ENCODE measurements around the gene SLC7A5.
"Not testable (repeated sequence)": the region's sequence is repeated elsewhere in the genome, so short reads cannot be mapped to it uniquely, and the experiment has no call there.

The SLC7A5 gene

DNA sequence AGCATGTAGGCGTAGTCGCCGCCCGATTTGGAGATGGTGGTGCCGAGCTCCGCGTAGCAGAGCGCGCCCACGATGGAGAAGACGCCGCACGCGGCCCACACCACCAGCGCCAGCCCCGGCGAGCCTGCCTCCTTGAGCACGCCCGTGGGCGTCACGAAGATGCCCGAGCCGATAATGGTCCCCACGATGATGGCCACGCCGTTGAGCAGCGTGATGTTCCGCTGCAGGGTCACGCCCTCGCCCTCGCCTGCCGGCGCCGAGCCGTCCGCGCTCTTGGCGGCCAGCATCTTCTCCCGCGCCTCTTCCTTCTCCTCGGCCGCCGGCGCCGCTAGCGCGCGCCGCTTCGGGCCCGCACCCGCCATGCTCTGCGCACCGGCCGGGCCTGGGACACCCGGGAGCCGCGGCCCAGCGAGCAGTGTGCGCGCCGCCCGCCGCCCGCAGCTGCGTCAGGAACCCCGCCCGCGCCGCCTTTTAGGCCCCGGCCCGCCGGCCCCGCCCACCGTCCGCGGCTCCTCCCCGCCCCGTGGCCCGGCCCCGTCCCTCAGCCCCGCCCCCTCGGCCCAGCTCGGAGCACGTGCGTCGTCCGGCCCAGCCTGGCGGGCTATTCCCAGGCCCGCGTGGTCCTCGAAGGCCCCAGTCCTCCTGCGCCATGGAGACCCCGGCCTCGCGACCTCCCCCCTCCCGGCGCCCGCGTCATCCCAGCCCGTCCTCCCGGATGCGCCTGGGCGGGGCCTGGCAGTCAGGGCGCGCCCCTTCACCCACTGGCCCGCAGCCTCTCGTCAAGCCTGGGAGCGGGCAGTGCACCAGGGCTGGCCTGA is at the start of gene SLC7A5:
Gene SLC7A5 (minus strand): TSS at position 447 of the 818 bp plus-strand sequence. CDS start 85 bp downstream, at position 362.
- peak; percentile 90 for DNase-seq

DNA sequence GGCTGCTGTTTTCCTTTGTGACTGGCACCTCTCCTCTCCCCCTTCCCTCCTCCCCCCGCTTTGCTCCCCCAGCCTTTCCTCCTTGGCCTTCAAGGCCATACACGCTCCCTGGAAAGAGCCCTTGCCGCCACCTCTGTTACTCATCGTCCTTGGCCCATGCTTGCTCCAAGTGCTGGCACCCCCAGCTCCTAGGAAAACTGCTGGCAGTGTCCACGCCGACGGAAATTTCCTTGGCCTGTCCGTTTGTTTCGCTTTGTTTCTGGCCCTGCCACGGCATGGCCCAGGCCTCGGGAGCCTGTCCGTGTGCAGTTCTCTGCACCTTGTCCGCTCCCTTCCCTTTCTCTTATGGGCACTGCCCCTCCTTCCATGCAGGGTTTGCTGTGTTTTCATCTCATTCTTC is 49.0 kb upstream of the SLC7A5 start:
- DNase-seq: no peak

DNA sequence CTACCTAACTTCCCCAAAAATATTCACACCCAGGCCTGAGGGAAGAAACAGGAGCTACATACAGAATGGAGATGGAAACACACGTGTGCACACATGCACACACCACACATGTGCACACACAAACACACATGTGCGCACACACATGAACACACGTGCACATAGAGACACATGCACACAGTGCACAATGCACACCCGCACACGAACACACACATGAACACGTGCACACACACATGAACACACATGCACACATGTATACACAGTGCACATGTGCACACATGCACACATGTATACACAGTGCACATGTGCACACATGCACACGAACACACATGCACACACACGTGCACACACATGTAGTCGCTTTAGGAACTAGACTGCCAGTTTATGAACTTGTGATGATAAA is 48.2 kb upstream of the SLC7A5 start:
- no peak for DNase-seq

DNA sequence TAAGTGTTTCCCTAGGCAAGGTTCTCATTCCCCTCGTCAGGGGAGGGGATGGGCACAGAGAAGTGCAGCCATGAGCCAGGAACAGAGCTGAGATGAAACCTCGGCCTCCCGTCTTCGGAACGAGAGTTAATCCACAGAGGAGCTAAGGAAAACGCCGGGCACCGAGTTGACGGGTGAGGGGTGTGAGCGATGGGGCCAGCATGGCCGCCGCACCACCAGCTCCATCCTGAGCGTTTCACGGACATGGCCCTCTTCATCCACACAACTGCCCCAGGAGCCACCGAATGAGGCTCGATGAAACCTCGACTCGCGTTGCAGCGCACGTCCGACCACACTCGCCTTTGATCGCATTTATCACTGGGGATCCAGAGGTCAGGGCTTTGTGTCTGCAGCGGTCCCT is 45.5 kb upstream of the SLC7A5 start:
- DNase-seq: no peak

DNA sequence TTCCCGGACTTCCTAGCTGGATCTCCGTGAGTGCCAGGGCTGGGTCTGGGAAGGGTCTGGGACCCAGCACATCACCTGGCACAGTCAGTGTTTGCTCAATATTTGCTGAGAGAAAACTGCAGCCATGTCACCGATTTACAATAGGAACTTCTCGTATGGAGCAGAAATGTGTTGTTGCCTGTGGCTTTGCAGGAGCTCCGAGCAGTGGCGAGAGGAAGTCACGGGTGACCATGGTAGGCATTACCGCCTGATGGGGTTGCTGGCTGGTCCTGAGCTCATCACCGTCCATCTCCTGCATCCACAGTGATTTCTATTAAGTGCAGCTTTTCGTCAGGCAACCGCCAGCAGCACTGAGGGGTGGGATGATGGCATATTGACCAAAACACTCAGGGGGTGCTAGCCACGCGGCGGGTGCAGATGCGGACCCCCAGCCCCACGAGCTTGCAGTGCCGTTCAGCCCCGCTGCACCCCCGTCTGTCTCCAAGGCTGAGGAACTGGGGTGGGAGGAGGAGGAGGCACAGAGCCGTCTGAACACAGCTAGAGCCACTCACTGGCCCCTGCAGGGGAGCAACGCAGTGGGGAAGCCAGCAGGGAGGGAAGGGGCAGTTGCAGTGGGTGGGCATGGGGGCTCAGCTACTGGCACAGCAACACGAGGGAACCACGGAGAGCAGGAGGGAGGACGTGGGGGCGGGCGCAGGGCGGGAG is 44.9 kb upstream of the SLC7A5 start:
- not testable (repeated sequence) for DNase-seq

DNA sequence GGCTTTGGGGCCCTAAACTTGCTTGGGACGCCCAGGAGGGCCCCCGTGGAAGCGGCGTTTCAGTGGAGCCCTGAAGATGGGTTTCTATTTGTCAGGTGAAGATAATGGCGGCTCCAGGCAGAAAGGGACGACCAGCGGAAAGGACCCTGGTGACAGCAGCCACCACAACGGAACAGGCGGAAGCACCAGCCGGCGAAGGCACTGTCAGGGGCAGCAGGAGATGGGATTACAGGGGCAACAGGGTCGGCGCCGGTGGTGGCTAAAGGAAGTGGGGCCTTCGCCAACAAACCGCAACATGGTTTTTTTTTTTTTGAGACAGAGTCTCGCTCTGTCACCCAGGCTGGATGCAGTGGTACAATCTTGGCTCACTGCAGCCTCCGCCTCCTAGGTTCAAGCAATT is 43.4 kb upstream of the SLC7A5 start:
- not testable (repeated sequence) for DNase-seq

DNA sequence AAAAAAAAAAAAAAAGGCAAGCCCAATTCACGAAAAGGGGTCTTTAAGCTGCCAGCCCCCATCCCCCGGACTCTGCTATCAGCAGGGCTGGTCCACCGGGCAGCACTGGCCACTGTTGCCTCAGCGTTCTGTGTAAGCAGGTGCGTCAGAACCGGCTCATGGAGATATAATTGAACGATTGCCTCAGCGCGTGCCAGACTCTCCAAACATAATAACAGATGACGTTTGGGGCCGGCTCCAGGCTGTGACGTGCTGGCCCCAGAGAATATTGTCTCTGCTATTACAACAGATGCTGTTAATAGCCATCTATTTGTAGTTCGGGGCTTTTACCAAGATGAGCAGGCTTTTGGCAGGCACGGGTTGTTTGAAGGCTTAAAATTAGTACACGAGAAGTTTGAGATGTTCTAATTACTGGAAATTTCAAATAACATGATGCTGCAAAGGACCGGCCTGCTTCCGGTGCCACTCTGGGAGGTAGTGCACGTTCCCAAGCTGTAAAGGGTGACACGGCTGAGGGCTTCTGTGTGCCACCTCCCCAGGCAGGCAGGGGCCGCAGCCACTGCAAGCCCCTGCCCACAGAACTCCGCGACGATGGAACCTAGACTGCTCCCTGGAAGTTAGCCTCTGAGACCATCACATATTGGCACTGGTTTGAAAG is 41.9 kb upstream of the SLC7A5 start:
- not testable (repeated sequence) for DNase-seq

DNA sequence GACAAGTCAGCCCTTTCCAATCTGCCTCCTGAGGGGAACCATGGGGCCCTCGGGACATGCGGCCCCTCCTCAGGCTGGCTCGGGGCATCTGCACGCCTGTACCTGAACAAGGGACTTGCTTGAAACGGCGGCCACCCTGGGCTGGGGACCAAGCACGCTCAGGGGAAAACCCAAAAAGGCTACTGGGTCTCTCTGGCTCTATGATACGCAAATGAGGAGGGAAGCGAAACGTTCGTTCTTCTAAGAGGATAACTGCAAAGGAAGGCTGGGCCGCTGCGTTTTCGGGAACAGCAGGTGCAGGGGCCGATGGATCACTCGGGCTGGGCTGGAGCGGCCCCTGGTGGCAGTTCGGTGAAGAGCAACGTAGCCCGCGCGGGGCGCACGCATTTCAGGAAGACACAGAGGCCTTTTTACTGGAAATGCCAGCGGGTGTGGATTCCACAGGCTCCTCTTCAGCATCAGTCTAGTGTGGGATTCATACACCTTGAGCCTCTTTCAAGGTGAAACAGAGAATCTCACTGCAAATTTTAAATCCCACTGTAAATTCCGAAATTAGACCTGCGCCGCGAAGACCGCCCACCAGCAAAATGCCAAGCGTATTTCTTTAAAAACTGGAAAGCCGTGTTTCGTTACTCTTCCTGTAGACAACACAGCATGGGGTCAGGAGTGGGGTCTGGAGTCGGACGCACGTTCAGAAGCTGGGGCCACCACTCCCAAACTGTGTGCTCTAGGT is 40.1 kb upstream of the SLC7A5 start:
- peak; percentile 88 for DNase-seq

DNA sequence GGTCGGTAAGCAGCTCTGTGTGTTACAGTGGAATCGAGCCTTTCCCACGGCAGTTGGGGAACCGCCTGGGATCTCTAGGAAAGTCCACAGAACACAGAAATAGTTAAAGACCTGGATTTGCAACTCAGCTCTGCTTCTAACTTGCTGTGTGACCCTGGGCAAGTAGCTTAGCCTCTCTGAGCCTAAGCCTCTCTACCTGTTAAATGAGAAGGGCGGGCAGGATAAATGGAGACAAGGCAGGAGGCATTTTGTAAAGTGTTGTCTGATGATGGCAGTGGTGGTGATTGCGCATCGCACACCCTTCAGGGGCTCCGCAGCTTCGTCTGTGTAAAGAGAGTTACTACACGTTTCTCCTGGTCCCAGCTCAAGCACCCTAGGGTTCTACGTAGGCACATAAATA is 38.8 kb upstream of the SLC7A5 start:
- not testable (repeated sequence) for DNase-seq

DNA sequence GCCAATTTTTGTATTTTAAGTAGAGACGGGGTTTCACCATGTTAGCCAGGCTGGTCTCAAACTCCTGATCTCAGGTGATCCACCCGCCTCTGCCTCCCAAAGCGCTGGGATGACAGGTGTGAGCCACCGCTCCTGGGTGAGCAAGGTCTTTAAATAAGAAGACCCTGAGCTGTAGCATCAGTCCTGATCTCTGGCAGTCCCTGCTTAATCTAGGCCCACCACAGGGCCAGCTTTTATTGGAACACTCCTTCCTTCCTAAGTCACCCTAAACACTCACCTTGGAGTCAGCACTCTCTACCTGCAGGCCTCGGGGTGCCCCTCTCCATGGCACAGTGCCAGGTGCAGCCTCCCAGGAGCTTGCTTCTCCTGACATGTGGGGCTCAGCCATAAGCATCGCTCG is 36.2 kb upstream of the SLC7A5 start:
- DNase-seq: not testable (repeated sequence)

DNA sequence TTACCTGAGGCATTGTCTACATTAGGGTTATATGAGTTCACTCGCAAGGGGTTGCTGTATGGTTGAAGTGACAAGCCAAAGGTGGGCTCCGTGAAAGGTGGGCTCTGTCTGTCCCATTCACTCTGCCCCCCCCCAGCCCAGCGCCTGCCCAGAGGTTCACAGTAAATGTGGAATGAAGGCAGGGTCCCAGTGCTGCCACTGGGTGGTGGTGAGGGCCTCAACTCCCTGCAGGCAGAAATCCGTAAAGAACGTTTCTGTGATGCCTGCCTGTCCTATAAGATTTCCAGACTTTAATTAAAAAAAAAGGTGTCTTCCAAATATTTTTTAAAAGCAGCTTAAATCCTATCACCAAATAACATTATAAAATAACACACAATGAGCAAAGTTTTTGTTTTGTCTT is 35.7 kb upstream of the SLC7A5 start:
- DNase-seq: not testable (repeated sequence)

DNA sequence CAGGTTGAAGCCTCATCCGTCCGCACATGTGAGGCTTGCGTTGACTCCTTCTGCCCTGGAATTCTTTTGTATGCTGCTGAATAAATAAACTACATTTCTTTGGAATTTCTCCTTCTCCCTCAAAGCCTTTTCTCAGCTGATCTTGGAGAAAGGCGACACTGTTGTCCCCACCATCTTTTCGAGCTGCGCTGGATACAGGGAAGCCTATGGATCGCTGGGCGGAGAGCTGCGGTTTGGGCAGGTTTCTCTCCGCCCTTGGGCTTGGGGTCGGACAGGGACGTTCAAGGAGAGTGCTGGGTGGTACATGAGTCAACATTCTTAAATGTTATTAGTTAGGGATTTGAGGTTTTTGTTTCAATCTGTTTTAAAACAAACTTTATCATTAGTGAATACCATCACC is 31.2 kb upstream of the SLC7A5 start:
- DNase-seq: not testable (repeated sequence)

DNA sequence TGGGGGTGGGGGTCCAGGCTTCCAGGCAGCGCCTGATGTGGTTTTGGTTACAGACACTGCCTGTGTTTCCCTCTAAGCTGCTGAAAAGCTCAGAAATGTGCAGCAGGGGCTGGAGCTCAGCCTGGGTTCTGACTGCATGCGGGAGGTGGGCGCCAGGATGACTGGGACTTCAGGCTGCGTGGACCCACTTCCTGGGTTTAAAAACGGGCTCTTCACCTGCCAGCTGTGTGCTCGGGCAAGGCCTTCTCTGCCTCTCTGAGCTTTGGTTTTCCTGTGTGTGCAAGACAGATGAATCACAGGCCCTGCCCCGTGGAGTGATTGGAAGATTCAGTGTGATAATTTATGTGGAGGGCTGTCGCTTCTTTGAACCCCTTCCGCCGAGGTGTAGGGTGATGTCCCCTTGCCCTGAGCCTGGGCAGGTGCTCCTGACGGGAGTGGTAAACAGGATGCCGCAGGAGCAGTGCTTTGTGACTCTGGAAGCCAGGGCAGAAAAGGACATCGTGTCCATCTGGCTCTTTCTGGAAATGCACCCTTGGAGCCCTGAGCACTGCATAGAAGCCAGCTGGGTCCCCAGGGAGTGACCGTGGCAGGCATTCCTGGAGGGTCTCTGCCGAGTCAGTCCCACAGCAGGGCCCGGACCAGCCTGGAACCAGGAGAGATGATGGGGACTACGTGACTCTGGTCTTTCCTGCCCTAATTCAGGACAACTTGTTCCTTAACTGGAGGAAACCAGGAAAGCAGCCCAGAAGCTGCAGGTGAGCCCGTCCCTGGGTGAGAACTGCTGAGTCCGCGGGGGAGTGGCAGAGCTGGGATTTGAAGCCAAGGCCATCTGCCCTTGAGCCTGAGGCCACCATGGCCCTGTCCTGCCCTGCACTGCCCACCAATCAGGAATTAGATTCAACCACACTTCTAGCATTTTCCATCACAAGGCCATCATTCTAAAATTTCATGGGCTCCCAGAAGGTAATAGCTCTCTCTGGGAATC is 28.5 kb upstream of the SLC7A5 start:
- DNase-seq: peak; percentile 77

DNA sequence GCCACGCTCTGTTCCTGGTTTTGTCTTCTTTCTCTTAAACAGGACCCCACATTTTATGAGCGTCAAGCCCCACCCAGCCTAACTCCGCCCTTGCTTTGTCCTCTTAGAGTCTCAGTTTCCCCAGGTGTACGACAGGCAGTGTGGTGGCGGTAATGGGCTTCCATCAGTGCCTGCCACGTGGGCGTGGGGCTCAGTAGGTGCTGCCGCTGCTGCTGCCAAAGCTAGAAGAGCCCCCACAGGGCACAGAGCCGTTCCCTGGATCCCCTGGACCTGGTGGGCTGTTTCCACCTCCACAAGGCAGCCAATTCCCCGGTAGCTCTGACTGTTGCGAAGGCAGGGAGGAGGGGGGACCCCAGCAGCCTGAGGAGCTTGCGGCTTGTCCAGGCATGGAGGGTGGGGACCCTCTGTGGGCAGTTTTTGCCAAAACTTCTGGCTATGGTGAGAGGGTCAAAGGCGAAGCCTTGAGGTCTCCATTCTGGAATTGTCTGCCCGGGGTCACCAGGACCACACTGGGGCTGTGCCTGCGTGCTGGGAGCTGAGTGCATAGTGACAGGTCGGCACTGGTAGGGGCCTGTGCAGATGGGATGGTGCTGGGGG is 27.7 kb upstream of the SLC7A5 start:
- not testable (repeated sequence) for DNase-seq

DNA sequence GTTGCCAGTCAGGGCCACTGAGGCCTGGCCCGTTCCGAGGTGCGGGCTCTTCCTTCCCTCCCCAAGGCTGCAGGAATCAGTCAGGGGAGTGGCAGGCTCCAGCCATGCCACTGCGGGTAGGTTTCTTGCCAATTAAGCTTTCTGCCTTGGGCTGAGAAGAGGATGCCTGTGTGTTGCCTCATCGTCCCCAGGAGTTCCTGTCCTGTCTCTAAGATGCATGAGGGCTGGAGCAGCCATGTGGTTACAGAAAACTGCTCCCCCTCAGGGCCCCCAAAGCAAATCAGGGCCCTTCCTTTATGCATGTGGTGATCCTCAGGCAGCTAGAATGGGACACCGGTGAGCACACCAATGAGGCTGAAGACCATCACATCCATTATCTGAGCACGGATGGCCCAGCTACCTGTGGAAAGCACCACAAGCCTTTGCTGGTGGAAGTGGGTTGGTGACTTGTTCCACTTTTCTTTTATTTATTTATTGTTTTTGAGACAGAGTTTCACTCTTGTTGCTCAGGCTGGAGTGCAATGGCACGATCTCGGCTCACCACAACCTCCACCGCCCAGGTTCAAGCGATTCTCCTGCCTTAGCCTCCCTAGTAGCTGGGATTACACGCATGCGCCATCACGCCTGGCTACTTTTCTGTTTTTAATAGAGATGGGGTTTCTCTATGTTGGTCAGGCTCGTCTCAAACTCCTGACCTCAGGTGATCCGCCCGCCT is 27.0 kb upstream of the SLC7A5 start:
- DNase-seq: peak; percentile 18

DNA sequence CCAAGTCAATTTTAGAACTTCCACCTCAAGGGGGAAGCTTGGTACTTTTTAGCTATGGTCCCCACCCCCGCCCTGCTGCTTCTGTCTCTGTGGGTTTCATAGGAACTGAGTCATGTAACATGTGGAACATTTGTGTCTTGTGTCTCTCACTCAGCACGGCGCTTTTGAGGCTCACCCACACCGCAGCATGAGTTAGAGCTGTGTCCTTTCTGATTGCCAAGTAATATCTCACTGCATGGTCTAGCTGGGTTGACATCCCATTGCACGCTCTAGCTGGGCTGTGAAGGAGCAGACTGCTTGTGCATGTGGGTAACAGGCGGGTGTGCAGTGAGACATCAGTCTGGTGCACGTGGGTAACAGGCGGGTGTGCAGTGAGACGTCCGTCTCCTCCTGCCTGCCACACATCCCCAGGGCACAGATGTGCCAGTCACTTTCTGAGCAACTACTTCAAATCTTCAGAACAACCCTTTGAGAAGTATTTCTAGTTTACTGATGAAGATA is 26.4 kb upstream of the SLC7A5 start:
- peak; percentile 95 for DNase-seq

DNA sequence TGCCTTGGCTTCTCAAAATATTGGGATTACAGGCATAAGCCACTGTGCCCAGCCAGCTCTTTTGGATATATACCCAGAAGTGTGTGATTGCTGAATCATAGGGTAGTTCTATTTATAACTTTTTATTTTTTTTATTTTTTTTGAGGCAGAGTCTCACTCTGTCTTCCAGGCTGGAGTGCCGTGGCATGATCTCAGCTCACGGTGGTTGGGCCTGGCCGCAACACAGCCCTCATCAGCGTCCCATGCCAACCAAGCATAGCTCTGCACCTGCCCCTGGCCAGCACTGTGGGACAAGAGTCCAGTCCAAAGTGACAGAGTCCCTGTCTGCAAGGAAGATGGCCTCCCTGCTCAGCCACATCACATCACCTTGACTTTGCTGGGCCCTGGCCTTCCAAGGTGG is 24.7 kb upstream of the SLC7A5 start:
- not testable (repeated sequence) for DNase-seq

DNA sequence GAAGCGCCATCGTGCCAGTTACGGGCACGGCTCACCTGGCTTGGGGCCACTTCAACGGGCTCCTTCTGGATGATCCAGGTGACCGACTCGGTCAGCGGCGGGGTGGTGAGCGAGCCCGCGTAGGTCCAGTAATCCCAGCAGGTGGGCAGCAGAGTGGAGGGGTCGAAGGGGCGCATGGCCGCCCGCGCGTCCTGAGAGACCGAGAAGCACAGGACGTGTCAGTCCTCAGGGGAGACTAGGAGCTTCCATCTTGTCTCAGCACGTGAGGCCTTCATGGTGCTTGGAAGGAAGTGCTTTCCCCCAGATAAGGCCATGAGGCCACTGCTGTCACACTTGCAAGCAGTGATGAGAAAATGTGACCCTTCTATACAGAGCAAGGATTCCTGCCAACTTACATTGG is 22.5 kb upstream of the SLC7A5 start:
- DNase-seq: no peak

DNA sequence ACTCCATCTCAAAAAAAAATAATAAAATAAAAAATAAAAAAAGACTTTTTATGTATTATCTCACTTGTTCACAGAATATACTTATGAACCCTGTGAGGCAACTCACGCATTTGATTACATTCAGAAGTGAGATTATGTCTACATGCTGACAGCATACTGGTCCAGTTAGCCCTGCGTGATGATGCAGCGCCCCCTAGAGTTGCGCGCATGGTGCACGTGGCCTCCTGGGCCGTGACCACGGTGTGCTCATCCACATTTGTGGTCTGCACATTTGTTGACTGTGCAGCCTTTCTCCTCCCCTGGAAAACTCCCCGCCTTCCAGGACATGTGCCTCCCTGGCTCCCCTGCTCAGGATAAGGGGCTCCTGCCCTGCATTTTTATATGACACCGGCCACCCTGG is 20.5 kb upstream of the SLC7A5 start:
- peak; percentile 63 for DNase-seq

DNA sequence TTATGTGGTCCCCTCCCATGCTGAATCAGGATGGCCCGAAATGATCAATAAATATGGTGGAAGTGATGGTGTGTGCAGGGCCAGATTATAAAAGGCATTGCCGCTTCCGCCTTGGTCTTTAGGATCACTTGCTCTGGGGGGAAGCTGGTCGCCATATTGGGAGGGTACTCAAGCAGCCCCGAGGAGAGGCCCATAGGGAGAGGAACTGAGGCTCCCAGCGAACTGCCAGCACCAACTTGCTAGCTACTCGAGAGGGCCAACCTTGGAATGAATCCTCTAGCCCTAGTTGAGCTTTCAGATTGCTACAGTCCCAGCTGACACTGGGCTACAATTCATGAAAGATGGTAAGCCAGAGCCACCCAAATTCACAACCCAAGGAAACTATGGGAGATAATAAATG is 19.0 kb upstream of the SLC7A5 start:
- not testable (repeated sequence) for DNase-seq

All from stimulated activated CD4-positive, alpha-beta T cell treated with anti-CD3 and anti-CD28 coated beads, Interleukin-1b, Interleukin-23, amount 100 ng/mL, for 48 hours (primary cell).